Epithelial cell of prostate (primary cell): ENCODE measurements around the gene EDN2.

Source experiments
- DNase-seq: peaks from one replicate; pipeline ENCODE4 v3.0.0-alpha.2; 2011; ENCODE audit warnings: low read depth, low spot score
- H3K27ac ChIP-seq: fragments of 450-650 bp; 2 replicates; pipeline ENCODE4 v1.5.1; 2017; ENCODE audit warnings: mild to moderate bottlenecking

The EDN2 gene

DNA sequence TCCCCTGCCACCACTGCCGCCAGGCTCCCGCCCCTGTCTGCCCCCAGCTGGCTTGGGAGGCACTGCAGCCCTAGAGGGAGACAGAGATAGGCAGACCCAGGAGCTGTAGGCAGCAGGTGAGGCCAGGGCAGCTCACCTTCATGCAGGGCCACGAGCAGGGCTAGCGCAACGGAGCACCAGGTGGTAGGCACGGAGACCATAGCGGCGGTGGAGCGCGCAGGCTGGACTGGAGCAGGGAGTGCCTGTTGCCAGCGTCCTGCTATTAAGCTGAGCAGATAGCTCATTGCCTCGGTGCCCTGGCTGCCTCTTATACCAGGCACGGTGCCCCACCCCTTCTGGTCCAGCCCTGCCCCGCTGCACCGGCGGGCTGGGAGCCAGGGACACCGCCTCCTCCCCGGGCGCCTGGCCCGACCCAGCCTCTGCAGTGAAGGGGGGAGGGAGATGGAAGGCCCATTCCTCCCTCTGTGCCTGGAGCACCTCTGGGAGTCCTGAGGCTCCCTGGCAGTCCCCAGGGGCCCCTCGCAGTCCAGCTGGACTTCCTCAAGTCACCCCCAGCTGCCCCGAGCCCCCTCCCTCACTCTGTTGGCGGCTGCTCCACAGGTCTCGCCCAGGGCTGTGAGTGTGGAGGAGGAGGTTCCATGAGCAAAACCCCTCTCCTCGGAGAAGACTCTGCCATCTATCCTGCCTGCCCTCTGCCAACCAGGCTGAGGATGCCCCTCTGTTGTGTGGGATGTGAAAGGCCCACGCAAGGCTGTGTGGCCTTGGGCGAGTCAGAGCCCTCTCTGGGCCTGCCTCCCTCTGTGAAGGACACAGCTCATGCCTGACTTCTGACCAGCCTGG, at the start of gene EDN2:
EDN2 (minus strand) TSS at position 282 of the 840 bp plus-strand sequence; CDS start at position 200, 82 bp downstream.
- DNase-seq: no peak
- no peak within 1 kb of the TSS for H3K27ac ChIP-seq

DNA sequence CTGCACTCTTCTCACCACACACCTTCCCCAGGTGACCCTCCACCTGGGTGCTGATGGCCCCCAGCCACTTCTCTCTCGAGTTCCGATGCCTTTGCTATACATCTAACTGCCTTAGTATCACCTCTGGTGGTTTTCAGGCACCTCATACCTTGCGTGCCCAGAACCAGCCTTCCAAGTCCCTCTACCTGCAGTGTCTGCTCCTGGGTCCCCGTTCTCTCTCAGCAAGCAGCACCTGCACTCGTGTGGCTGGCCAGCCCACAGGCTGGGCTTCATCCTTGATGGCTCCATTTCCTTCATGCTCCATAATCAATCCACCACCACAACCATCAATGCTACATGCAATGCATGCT, 49.2 kb upstream of the EDN2 start:
- H3K27ac ChIP-seq: no peak overlapping the region
- DNase-seq: no peak

DNA sequence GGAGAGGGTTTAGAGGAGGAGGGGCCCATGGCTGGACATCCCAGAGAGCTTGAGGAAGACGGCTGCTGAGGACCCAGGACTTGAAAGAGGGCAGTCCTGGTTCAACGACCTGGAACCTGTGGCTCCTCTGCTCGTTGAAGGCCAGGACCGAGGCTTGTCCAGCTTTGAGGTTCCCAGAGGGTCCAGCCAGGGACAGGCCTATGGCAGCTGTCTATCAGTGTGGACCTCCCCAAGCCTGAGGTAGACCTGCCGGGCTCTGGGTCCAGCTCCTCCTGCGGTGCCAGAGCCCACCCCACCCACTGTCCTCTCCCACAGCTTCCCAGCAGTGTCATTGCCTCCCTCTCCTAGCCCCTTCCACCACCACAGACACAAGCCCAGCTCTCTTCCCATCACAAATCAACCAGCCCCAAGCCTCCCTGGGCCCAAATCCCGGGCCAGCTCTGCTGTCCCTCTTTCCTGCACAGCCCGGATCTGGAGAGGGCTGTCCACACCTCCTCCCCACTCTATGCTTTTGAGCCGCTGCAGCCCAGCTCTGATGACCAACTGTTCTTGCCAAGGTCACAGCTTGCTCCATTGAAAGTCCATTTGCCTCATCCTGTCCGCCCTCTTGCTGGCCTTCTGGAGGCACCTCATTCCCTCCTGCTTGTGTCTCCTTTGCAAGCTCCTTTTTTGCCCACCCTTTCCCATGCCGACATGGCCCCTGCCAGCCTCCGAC, 48.7 kb upstream of the EDN2 start:
- H3K27ac ChIP-seq: no peak overlapping the region
- DNase-seq: no peak

DNA sequence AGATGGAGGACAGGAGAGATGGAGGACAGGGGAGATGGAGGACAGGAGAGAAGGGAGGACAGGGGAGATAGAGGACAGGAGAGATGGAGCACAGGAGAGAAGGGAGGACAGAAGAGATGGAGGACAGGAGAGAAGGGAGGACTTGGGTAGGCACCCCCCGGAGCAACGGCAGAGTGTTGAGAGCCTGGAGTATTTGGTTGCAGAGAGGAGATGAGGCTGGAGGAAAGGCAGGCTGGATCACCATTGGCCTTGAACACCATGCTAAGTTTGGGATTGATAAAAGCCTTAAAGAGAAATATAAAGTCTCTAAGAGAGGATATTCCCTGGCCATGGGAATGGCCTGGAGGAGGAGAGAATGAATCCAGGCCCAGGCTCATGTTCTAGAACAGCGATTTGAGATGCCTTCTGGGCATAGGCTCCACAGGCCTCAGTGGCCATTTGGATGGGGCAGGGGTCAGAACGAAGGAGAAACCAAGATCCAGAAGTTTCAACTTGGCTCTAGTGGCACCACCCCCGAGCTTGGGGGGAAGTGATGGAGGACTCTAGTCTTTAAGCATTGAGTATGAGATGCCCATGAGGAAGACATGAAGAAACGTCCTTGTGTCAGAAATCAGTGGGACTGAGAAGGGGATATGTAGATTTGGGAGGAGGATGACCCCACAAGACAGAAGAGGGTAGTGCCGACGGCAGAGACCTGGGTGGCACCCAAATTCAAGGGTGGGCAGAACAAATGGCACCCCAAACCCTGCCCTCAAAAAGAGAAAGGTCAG, 47.9 kb upstream of the EDN2 start:
- no peak for DNase-seq

DNA sequence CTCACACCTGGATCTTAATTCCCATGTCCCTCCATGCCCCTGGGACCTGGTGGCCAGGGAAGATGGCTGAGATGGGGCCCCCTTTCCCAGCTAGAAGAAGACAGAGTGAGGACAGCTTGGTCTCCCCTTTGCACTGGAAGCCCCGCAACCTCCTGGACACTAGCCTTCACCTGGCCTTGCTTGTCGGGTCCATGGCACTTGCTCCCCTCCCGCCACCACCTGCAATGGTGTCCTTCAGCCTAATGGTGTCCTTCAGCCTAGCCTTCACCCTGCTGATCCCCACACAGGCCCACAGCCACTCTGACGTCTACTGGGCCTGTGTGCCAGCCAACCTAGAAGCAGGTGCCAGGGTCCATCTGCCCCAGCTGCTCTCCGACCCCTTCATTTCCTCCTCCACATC, 45.9 kb upstream of the EDN2 start:
- no peak for DNase-seq

More for the DNA sequence above, 47.9 kb upstream of the EDN2 start:
- H3K27ac ChIP-seq: no peak overlapping the region

DNA sequence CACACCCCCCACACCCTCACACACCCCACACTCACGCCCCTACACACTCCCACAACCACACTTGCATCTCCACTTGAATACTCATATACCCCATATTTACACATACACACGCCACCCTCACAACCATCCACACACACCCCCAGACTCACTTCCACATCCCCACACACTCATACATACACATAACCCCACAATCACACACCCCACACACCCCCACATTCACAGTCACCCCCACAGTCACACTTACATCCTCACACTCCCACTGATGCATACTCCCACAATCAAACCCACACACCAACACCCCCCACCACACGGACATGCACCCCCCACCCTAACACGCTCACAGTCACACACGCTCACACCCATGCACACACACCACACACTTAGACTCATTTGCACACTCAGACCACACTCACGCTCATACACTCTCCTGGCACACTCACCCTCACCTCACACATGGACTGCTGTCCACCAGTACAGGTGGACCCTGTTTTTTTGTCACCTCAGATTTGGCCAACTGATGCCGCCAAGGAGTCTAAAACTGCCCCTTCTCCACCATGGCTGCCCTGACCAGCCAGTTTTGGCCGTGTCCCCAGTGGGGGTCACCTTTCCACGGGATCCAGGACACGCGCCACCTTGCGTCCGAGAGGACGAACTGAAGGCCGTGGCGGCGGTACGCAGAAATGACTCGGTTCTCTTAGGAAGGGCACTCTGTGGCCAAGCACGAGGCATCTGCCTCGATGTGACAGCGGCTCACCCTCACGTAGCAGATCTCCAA, 45.3 kb upstream of the EDN2 start:
- no peak overlapping the region for H3K27ac ChIP-seq
- DNase-seq: no peak

More for the DNA sequence above, 45.9 kb upstream of the EDN2 start:
- no peak overlapping the region for H3K27ac ChIP-seq

DNA sequence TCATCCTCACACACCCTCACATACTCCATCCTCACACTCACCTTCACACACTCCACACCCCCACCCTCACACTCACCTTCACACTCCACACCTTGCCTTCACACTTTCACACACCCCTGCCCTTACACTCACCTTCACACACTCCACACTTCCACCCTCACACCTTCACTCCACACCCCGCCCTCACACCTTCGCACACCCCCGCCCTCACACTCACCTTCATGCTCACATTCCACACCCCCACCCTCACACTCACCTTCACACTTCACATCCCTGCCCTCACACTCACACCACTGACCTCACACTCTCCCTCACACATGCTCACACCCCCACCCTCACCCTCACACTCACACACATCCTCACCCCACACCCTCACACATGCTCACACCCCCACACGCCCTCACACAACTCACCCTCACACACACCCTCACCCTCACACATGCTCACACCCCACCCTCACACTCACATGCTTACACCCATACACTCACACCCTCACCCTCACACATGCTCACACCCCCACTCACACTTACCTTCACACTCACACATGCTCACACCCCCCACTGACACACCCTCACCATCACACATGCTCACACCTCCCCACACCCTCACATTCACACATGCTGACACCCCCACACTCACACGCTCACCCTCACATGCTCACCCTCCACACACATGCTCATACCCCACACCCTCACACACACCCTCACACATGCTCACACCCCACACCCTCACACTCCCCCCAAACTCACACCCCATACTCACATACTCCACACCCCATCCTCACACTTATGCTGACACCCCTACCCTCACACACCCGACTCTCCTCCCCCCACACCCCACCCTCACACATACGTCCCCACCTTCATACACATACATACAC, 44.5 kb upstream of the EDN2 start:
- no peak for DNase-seq
- no peak overlapping the region for H3K27ac ChIP-seq

DNA sequence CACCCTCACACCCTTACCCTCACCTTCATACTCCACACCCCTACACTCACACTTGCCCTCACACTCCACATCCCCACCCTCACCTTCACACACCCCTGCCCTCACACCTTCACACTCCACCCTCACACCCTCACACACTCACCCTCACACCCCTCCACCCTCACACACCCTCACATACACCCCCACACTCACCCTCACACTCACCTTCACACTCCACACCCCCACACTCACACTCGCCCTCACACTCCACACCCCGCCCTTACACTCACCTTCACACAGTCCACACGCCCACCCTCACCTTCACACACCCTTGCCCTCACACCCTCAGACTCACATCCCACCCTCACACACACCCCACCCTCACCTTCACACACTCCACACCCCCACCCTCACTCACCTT, 43.6 kb upstream of the EDN2 start:
- DNase-seq: no peak

DNA sequence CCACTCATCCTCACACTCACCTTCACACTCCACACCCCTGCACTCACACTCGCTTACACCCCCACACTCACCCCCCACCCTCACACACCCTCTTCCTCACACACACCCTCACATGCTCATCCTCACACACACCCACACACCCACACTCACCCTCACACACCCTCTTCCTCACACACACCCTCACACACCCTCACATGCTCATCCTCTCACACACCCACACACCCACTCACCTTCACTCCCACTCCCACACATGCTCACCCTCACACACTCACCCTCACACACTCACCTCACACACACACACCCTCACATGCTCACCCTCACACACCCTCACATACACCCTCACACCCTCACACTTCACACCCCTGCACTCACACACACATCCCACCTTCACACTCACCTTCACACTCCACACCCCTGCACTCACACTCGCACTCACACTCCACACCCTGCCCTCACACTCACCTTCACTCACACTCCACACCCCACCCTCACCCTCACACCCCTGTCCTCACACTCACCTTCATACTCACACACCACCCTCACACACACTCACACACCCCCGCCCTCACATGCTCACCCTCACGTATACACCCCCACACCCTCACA, 42.6 kb upstream of the EDN2 start:
- H3K27ac ChIP-seq: no peak overlapping the region
- no peak for DNase-seq

More for the DNA sequence above, 43.6 kb upstream of the EDN2 start:
- no peak overlapping the region for H3K27ac ChIP-seq

DNA sequence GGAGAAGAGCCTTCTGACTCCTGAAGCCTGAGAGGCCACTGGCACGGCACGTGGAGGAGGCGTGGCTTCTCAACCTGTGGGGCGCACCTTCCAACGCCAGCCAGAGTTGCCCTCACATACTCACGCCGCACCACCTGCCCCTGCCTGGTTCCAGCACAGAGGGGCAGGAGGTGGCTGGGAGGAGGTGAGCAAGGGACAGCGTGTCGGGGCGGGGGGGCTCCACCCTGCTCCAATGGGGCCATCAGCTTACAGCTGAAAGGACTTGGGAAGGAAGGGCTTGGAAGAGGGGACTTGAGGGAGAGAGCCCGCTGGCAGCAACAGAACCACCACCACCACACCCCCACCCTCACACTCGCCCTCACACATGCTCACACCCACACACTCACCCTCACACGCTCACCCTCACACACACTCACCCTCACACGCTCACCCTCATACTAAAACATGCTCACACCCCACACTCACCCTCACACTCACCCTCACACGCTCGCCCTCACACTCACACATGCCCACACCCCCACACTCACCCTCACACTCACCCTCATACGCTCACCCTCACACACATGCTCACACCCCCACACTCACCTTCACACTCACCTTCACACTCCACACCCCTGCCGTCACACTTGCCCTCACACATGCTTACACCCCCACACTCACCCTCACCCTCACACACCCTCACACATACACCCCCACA, 41.6 kb upstream of the EDN2 start:
- DNase-seq: no peak
- no peak overlapping the region for H3K27ac ChIP-seq

DNA sequence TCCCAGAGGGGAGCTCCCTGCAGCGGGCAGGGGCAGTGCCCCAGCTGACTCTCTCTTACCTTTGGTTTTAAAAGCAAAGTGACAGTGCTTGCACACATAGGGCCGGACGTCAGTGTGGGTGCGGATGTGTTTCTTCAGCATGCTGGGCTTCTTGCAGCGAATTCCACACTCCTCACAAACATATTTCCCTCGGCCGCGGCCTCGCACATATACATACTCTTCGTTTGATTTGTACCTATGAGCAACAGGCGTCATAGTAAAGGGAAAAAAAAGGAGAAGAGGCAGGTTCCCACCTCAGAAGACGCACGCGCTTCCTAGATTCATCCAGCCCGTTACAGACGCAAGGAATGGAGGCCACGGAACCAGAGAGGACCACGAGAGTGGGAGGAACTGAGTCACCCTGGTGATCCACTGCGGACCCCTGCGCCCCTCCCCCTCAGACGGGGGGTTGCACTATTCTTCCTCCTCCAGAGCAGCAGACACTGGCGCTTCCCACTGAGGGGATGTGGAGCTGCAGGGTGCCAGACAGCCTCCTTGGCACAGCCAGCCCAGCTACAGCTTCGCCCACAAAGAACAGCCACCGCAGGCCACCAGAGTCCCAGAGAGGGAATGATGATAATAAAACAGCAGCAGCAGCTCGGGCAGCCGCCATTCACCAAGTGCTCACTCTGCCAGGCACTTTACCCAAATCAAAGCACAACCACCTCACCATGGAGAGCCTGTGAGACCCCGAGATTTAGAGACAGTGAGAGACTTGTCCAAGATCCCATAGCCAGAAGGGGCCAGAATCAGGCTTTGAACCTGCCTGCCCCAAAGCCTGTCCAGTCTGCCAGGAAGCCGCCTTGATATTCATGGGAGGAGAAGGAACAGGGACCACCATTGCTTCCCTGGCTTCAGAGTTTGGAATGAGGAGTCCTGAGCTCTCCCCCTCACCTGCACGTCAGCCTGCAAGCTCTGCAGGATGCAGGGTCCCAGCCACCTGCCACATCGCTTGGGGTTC, 40.5 kb upstream of the EDN2 start:
- DNase-seq: no peak
- H3K27ac ChIP-seq: no peak overlapping the region

DNA sequence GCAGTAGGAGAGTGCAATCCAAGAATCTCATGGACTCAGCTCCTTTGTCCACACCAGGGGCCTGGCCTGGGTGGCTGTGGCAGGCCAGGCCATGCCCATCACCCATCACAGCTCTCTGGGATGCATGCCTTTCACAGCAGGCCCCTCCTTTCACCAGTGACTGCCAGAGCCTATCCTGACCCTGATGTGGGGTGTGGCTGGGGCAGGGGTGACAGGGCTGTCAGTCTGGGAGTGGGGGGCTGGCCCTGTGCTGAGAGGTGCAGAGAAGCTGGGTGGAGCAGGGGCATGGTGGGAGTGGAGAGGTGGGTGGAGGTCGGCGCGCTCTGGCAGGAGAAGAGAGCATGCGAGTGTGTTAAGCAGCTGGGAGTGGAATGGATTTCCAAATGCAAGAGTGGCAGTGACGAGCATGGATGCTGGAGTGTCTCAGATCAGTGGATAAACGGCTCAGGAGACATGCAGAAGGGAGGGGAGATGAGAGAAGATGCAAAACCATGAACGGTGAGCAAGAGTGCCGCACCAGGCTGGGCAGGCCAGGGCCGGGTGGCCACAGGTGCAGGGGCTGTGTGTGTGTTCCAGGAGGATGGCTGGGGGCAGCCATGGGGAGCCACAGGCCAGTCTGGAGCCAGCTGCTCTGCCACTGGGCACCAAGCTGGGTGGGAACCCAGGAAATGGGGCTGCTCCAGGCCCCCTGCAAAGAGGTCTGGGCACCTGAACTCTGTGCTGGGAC, 39.6 kb upstream of the EDN2 start:
- no peak overlapping the region for H3K27ac ChIP-seq
- no peak for DNase-seq

DNA sequence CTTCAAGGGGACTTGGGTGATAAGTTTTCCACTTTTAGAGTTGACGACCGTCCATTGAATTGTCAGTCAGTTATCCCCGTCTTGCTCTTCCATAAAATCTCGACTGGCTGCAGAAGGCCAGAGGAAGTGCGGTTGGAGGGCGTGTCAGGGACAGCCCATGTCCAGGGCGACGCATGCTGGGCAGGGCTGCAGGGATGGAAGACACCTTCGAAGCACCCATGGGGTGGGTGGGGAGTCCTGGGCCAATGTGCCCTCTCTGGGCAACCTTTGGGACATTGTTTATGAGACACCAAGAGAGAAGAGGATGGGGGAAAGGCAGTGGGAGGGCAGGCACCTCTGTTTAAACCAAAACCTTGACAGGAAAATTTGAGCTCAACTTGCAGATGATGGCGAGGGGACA, 38.6 kb upstream of the EDN2 start:
- DNase-seq: no peak
- H3K27ac ChIP-seq: no peak overlapping the region

DNA sequence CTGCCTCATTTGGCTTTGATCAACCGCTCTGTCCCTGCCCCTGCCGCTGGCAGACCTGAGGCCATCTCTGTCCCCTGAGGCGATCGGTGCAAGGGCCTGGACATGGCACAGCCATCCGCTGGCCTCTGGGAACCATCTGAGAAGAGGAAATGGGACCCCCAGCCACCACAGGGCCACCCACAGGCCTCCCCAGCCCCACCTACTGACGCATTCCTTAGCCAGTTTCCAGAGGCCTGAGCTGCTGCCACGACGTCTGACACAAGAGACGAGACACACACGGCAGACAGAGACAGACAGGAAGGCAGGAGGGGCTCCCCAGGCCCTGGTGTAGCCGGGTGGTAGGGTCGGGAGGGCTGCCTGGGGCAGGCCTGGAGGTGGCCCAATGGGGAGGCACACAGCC, 37.3 kb upstream of the EDN2 start:
- no peak overlapping the region for H3K27ac ChIP-seq
- DNase-seq: no peak

DNA sequence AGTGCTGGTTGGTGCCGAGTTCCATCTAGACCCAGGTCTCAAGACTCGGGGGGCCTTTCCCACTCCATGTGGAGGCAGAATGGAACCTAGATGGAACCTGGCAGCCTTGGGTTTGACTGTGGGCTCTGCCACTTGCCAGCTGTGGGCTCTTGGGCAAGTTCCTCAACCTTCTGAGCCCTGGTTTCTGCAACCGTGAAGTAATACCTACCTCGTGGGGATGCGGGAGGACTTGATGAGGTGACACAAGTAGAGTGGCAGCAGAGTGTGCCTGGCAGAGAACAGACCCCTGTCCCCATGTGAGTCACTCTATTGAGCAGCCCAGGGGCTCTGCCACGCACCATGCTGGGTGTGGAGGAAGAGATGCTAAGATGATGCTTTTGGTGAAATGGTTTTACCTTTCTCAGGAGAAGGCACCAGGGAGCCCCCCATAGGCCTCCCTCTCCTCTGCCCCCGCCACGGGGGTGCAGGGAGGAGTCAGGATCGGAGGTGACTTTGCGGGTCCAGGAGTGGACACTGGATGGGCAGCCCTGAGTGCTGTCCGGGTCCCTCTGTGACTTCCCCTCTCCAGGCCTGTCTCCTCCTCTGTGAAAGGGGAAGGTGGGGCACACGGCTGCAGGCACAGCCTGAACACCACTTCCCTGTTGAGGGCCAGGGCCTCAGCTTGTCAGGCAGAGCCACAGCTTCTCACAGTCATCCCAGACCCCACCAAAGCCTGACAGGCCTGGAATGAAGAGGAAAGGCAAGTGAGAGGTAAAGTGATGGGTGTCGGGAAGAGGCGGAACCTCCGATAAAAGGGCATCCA, 36.7 kb upstream of the EDN2 start:
- no peak overlapping the region for H3K27ac ChIP-seq
- no peak for DNase-seq

DNA sequence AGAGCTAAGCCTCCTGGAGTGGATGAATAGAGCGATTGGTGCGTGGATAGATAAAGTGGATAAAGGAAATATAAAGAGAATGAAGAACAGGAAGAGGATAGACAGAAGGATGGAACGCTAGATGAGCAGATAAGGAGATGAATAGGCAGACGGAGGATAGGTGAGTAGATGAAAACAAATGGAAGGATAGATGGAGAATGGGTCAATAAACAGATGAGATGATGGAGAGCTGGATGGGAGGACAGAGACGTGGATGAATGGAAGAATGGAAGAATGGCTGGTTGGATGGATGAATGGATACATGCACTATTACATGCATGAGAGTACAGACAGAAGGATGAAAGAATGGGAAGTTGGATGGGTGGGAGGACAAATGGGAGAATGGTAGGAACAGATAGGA, 35.2 kb upstream of the EDN2 start:
- no peak for DNase-seq
- H3K27ac ChIP-seq: no peak overlapping the region
